Lower lobe of right lung (tissue), 2 donors: ENCODE results near the gene CDCP2. TPM values are rescaled to one million over a fixed set of nuclear protein-coding genes. Genes with fewer than 3 reads are reported as not detected.

Experiments used
- ATAC-seq, 2 donors: fragments of 200-7000 bp; cut with Tn5 transposase; one replicate each; pipeline ENCODE4 v1.9.1; 2020 to 2022; ENCODE audit warnings: mild to moderate bottlenecking in 2 of 2, moderate library complexity in 2 of 2
- DNase-seq: peaks from one replicate; pipeline ENCODE4 v3.0.0-alpha.2; 2020
- H3K27ac ChIP-seq: fragments of 200-600 bp; one replicate; pipeline ENCODE4 v1.8.0; 2022
- H3K27me3 ChIP-seq: fragments of 200-600 bp; one replicate; pipeline ENCODE4 v1.8.0; 2022; ENCODE audit warnings: low read depth
- H3K36me3 ChIP-seq: fragments of 200-600 bp; one replicate; pipeline ENCODE4 v1.8.0; 2022; ENCODE audit warnings: mild to moderate bottlenecking
- H3K4me1 ChIP-seq: fragments of 200-600 bp; one replicate; pipeline ENCODE4 v1.8.0; 2022
- H3K4me3 ChIP-seq: fragments of 200-600 bp; one replicate; pipeline ENCODE4 v1.8.0; 2022; ENCODE audit warnings: mild to moderate bottlenecking
- H3K9me3 ChIP-seq: fragments of 200-600 bp; one replicate; pipeline ENCODE4 v1.8.0; 2022
- CTCF ChIP-seq: fragments of 200-600 bp; IDR thresholded peaks from one replicate; pipeline ENCODE4 v1.8.0; 2022; ENCODE audit warnings: antibody characterized with exemption, mild to moderate bottlenecking
- intact Hi-C: fragments of 100-400 bp; cut with DNase I; formaldehyde crosslinking; loops from one replicate; pipeline ENCODE4 v1.11.0; 2022
- total RNA-seq: library from RNA; stranded (reverse); fragmentation: NEBNext Ultra II Directional; extraction: Animal tissue kit (Norgen Biotek cat#: 25700); gene quantifications from one replicate; pipeline ENCODE4 v1.2.1, GENCODE V29; 2021
- donor health status: DM: no; HTN: yes; CAD: no; lungs with severe emphysema.

CDCP2 gene
- total RNA-seq, 1 donor from 2014 or later = not detected

GRCh38 chr1:54135436-54136120, 17.2 kb downstream of the CDCP2 start:
- no peaks in the 10 kb centered on the region for H3K36me3 ChIP-seq
- intact Hi-C loops = no loop called here
- no peak overlapping the region for H3K4me3 ChIP-seq
- DNase-seq (no peak), ATAC-seq (no peak)
- no peaks in the 10 kb centered on the region for H3K9me3 ChIP-seq
- H3K4me1 ChIP-seq = no peaks in the 10 kb centered on the region
- H3K27me3 ChIP-seq = no peaks in the 10 kb centered on the region
- TF ChIP-seq CTCF = no peak
- H3K27ac ChIP-seq = no peak overlapping the region

GRCh38 chr1:54134295-54134694, 18.5 kb downstream of the CDCP2 start:
- ATAC-seq (no peak), DNase-seq (no peak)
- intact Hi-C loops = no loop called here
- no peaks in the 10 kb centered on the region for H3K36me3 ChIP-seq
- no peaks in the 10 kb centered on the region for H3K9me3 ChIP-seq
- no peak for TF ChIP-seq CTCF
- no peaks in the 10 kb centered on the region for H3K4me1 ChIP-seq
- H3K27ac ChIP-seq = no peak overlapping the region
- no peak overlapping the region for H3K4me3 ChIP-seq
- no peaks in the 10 kb centered on the region for H3K27me3 ChIP-seq

- Histone ChIP-seq H3K9me3 (no peaks in the 10 kb centered on the region), H3K36me3 (no peaks in the 10 kb centered on the region), H3K4me3 (no peak overlapping the region), H3K27me3 (no peaks in the 10 kb centered on the region), H3K4me1 (no peaks in the 10 kb centered on the region), H3K27ac (no peak overlapping the region)
- no peak for TF ChIP-seq CTCF
- ATAC-seq (no peak), DNase-seq (no peak)
- intact Hi-C loops = no loop called here
Measured at GRCh38 chr1:54132495-54132894, 20.3 kb downstream of the CDCP2 start.

GRCh38 chr1:54131419-54131818, 21.4 kb downstream of the CDCP2 start:
- no peaks in the 10 kb centered on the region for H3K36me3 ChIP-seq
- TF ChIP-seq CTCF = no peak
- H3K27ac ChIP-seq = no peak overlapping the region
- no peak overlapping the region for H3K4me3 ChIP-seq
- ATAC-seq (no peak), DNase-seq (no peak)
- H3K9me3 ChIP-seq = no peaks in the 10 kb centered on the region
- intact Hi-C loops = no loop called here
- H3K27me3 ChIP-seq = no peaks in the 10 kb centered on the region
- H3K4me1 ChIP-seq = no peaks in the 10 kb centered on the region

GRCh38 chr1:54129858-54130257, 22.9 kb downstream of the CDCP2 start:
- no peak for TF ChIP-seq CTCF
- Histone ChIP-seq H3K4me1 (no peaks in the 10 kb centered on the region), H3K27ac (no peak overlapping the region), H3K4me3 (no peak overlapping the region), H3K36me3 (no peaks in the 10 kb centered on the region), H3K27me3 (no peaks in the 10 kb centered on the region), H3K9me3 (no peaks in the 10 kb centered on the region)
- no peak for DNase-seq
- intact Hi-C loops = no loop called here
- ATAC-seq = no peak
